HepG2 (cell line): Measurements from ENCODE around the gene CELSR3. TPM values are rescaled to one million over a fixed set of nuclear protein-coding genes. Genes with fewer than 3 reads are reported as not detected.

ENCODE experiments used
- CREM ChIP-seq, 2 experiments: sonication (generic) in 1 of 2; formaldehyde crosslinking in 1 of 2; IDR thresholded peaks; 2 replicates each; pipeline versions ENCODE4 v1.4.0 to v1.6.1; 2016 to 2020; ENCODE audit warnings: antibody characterized with exemption in 1 of 2, mild to moderate bottlenecking in 1 of 2, missing genetic modification reagents in 1 of 2
- MTERF4 ChIP-seq: sonication (generic); formaldehyde crosslinking; IDR thresholded peaks from 2 replicates; pipeline ENCODE4 v1.8.0; 2023; ENCODE audit warnings: mild to moderate bottlenecking, missing genetic modification reagents
- RFX5 ChIP-seq: IDR thresholded peaks from 2 replicates; pipeline ENCODE4 v1.6.1; 2011; ENCODE audit warnings: low read depth, low read length, improper control_type of control experiment
- TMF1 ChIP-seq: sonication (generic); formaldehyde crosslinking; IDR thresholded peaks from 2 replicates; pipeline ENCODE4 v1.8.1; 2022; ENCODE audit warnings: low read depth, missing genetic modification reagents
- ZBTB10 ChIP-seq: sonication (generic); formaldehyde crosslinking; IDR thresholded peaks from 2 replicates; pipeline ENCODE4 v1.4.0; 2020; ENCODE audit warnings: missing genetic modification reagents, borderline replicate concordance
- ZBTB26 ChIP-seq: IDR thresholded peaks from 2 replicates; pipeline ENCODE4 v1.6.1; 2016; ENCODE audit warnings: missing compliant biosample characterization, missing genetic modification reagents, borderline replicate concordance
- ZFP91 ChIP-seq: sonication (generic); formaldehyde crosslinking; IDR thresholded peaks from 2 replicates; pipeline ENCODE4 v1.9.0; 2022; ENCODE audit warnings: missing genetic modification reagents, mild to moderate bottlenecking, borderline replicate concordance
- ZNF318 ChIP-seq: sonication (generic); formaldehyde crosslinking; IDR thresholded peaks from 2 replicates; pipeline ENCODE4 v1.4.0; 2020; ENCODE audit warnings: mild to moderate bottlenecking, missing genetic modification reagents
- ZNF513 ChIP-seq: sonication (generic); formaldehyde crosslinking; conservative IDR thresholded peaks from 2 replicates; pipeline ENCODE4 v1.5.0; 2020; ENCODE audit warnings: missing genetic modification reagents
- polyA plus RNA-seq, 8 experiments: library from polyadenylated mRNA; depleted of rRNA in 3 of 8; stranded (reverse) in 7 of 8; unstranded in 1 of 8; fragments of >200 nt; fragmentation: Illumina TruSeq in 4 of 8; extraction: Trizol in 4 of 8; gene quantifications; 2 replicates each; pipeline versions ENCODE4 v1.2.1 to v1.2.3, GENCODE V29; 2011 to 2016; ENCODE audit warnings: low read depth in 4 of 8, missing spikeins in 1 of 8, mixed read lengths in 1 of 8; ENCODE audit not compliant: insufficient read depth in 1 of 8
- total RNA-seq, 5 experiments: library from RNA; depleted of rRNA; stranded (reverse); fragments of >200 nt; fragmentation: Illumina TruSeq; extraction: Trizol; gene quantifications; 2 replicates each; pipeline ENCODE4 v1.2.3, GENCODE V29; 2016; ENCODE audit warnings: low read depth in 1 of 5

CELSR3 gene
- total and polyA plus RNA-seq, 2 of the 13 experiments (the other 11 are each of a cell fraction or from before 2014, with no cell fraction given), result 5.4 to 6.7 TPM

- 0 out of 2 replicates have a peak, but pooled peaks have one; percentile 57 for TF ChIP-seq MTERF4 (CRISPR knock-in tag)
- TF ChIP-seq ZNF513, result no peak
- no peak for TF ChIP-seq CREM (IDR thresholded peaks at IDR 0.05)
- TF ChIP-seq CREM (CRISPR knock-in tag; IDR thresholded peaks at IDR 0.05), result no peak
- TF ChIP-seq ZNF318 (CRISPR knock-in tag), result no peak
- TF ChIP-seq RFX5, result no peak
- TF ChIP-seq ZFP91 (CRISPR knock-in tag), result peak; percentile 91
- TF ChIP-seq TMF1 (CRISPR knock-in tag), result peak; percentile 52; the same call in 1 of the 2 replicates
- 0 out of 2 replicates have a peak, but pooled peaks have one; percentile 41 for TF ChIP-seq ZBTB10 (CRISPR knock-in tag)
- peak; percentile 33; the same call in 1 of the 2 replicates for TF ChIP-seq ZBTB26 (CRISPR knock-in tag)
Observed at GRCh38 chr3:48635222-48636021, 27.3 kb downstream of the CELSR3 start, which contains the start of gene SLC26A6 (continued).
